Adrenal gland (tissue), 12 donors: ENCODE data around the gene CT83. TPM values are rescaled to one million over a fixed set of nuclear protein-coding genes. Genes with fewer than 3 reads are reported as not detected.

Experiments
- DNase-seq, 7 donors: peaks; one replicate each; pipeline ENCODE4 v3.0.0-alpha.2; 2019 to 2020
- H3K27ac ChIP-seq, 5 donors: fragments of 200-600 bp; sonication (generic) in 4 of 5; 1 replicate in 3 of 5; 2 replicates in 2 of 5; pipeline versions ENCODE4 v1.5.1 to v1.8.0; 2016 to 2020; ENCODE audit warnings: mild to moderate bottlenecking in 1 of 5
- H3K27me3 ChIP-seq: fragments of 200-600 bp; 2 replicates; pipeline ENCODE4 v1.8.0; 2021
- H3K36me3 ChIP-seq, 2 donors: fragments of 200-600 bp; replicated peaks in 1 of 2; 1 replicate in 1 of 2; 2 replicates in 1 of 2; pipeline versions ENCODE4 v1.5.1 to v1.8.0; 2018 to 2022
- H3K4me1 ChIP-seq, 2 donors: fragments of 200-600 bp; replicated peaks in 1 of 2; 1 replicate in 1 of 2; 2 replicates in 1 of 2; pipeline versions ENCODE4 v1.5.1 to v1.8.0; 2018 to 2021
- H3K4me3 ChIP-seq, 4 donors: fragments of 200-600 bp; sonication (generic) in 3 of 4; one replicate each; pipeline ENCODE4 v1.5.1; 2016 to 2018
- H3K9me3 ChIP-seq, 3 donors: fragments of 200-600 bp; sonication (generic) in 1 of 3; replicated peaks in 1 of 3; 1 replicate in 2 of 3; 2 replicates in 1 of 3; pipeline versions ENCODE4 v1.5.1 to v1.8.0; 2016 to 2021
- POLR2A ChIP-seq, 2 donors: fragments of 450-650 bp; IDR thresholded peaks; one replicate each; pipeline ENCODE4 v1.6.1; 2017; ENCODE audit warnings: antibody characterized with exemption in 2 of 2, mild to moderate bottlenecking in 2 of 2, moderate library complexity in 1 of 2
- WGBS, 4 donors: extraction: QIAGEN DNeasy Blood & Tissue Kit in 2 of 4; methylation state at CpG; one replicate each; pipeline versions ENCODE4 v1.1.5 to v1.1.7; 2013 to 2017; 5-methylcytosine and 5-hydroxymethylcytosine counted together
- intact Hi-C, 2 donors: fragments of 100-400 bp; cut with DNase I; formaldehyde crosslinking; loops; one replicate each; pipeline versions ENCODE4 v1.14.1 to v1.15.0; 2022 to 2023
- polyA plus RNA-seq, 3 donors: library from polyadenylated mRNA; stranded (reverse); fragments of 200-250 nt in 2 of 3; fragments of 350-450 nt in 1 of 3; fragmentation: Illumina TruSeq in 1 of 3; extraction: RNeasy Lipid Tissue Mini Kit (QIAGEN cat#74804) in 1 of 3; gene quantifications; one replicate each; pipeline ENCODE4 v1.2.3, GENCODE V29; 2013 to 2014
- total RNA-seq, 9 donors: library from RNA; depleted of rRNA in 4 of 9; stranded (reverse); fragments of >200 nt in 4 of 9; fragments of 120-200 nt in 1 of 9; fragmentation: NEBNext Ultra II Directional in 1 of 9; extraction: Animal tissue kit (Norgen Biotek cat#: 25700) in 1 of 9; gene quantifications; one replicate each; pipeline versions ENCODE4 v1.1.0 to v1.2.4, GENCODE V29; 2013 to 2023
- TF ChIP-seq, protein P1 (sequence below), 6 experiments: fragments of 450-650 bp in 4 of 6; fragments of 200-600 bp in 2 of 6; sonication (generic) in 1 of 6; IDR thresholded peaks; 1 replicate in 5 of 6; 2 replicates in 1 of 6; pipeline versions ENCODE4 v1.5.1 to v1.8.0; 2016 to 2021; ENCODE audit warnings: antibody characterized with exemption in 6 of 6, mild to moderate bottlenecking in 2 of 6, moderate library complexity in 1 of 6
- donor health status: healthy with polysubstance abuse.
- donor health status: Bipolar disorder and iron deficiency.
- donor health status: DM: yes; HTN: yes; CAD: no.
- donor health status: DM: no; HTN: no; CAD: no.
- donor health status: DM: no; HTN: no; CAD: no.
- donor health status: DM: yes; HTN: yes; CAD: no.

Gene CT83
- total and polyA plus RNA-seq, 12 donors, result not detected

DNA sequence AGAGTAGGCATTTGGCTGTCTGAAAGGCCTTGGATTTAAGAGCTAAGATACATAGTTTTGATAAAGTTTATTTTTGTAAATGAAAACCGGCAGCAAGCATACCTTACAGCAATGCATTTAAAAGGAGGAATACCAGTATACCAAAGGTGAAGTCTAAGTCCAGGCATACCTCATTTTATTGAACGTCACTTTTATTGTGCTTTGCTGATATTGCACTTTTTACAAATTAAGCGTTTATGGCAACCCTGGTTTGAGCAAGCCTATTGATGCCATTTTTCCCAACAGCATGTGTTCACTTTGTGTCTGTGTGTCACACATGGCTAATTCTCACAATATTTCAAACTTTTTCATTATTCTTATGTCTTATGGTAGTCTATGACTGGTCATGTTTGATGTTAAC, 34.8 kb downstream of the CT83 start:
- Histone ChIP-seq H3K9me3 (no peaks in the 10 kb centered on the region), H3K4me1 (no peaks in the 10 kb centered on the region), H3K36me3 (no peaks in the 10 kb centered on the region), H3K27me3 (peaks cover 3% of the 10 kb centered on the region), H3K4me3 (no peak overlapping the region), H3K27ac (no peak overlapping the region)
- WGBS, 4 donors, result 68 to 81% (median 69%) methylated on average over 3 of the region's 3 CpGs
- DNase-seq, result no peak
- intact Hi-C loops, result no loop called here
- TF ChIP-seq POLR2A (IDR thresholded peaks at IDR 0.05), result no peak
- TF ChIP-seq, protein P1, sequence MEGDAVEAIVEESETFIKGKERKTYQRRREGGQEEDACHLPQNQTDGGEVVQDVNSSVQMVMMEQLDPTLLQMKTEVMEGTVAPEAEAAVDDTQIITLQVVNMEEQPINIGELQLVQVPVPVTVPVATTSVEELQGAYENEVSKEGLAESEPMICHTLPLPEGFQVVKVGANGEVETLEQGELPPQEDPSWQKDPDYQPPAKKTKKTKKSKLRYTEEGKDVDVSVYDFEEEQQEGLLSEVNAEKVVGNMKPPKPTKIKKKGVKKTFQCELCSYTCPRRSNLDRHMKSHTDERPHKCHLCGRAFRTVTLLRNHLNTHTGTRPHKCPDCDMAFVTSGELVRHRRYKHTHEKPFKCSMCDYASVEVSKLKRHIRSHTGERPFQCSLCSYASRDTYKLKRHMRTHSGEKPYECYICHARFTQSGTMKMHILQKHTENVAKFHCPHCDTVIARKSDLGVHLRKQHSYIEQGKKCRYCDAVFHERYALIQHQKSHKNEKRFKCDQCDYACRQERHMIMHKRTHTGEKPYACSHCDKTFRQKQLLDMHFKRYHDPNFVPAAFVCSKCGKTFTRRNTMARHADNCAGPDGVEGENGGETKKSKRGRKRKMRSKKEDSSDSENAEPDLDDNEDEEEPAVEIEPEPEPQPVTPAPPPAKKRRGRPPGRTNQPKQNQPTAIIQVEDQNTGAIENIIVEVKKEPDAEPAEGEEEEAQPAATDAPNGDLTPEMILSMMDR (IDR thresholded peaks at IDR 0.05), result no peak

DNA sequence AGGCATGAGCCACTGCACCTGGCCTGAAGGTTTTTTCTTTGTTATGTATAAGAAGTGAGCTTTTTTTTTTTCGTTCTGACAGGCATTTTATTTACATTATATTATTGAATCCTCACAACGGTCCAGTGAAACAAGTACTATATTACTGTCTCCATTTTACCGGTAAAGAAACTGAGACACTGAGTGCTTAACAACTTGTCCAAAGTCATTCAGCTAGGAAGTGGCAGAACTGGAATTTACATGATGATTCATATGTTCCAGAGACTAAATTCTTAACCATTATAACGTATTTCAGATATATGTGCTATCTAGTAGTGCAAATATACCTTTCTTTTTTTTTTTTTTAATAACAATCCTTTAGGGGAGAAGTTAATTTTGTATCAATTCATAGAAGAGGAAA, 44.8 kb downstream of the CT83 start:
- intact Hi-C loops, result no loop called here
- Histone ChIP-seq H3K27me3 (peaks cover 8% of the 10 kb centered on the region), H3K4me1 (no peaks in the 10 kb centered on the region), H3K4me3 (no peak overlapping the region), H3K27ac (no peak overlapping the region), H3K36me3 (no peaks in the 10 kb centered on the region), H3K9me3 (no peaks in the 10 kb centered on the region)
- TF ChIP-seq, protein P1 (IDR thresholded peaks at IDR 0.05), result no peak
- TF ChIP-seq POLR2A (IDR thresholded peaks at IDR 0.05), result no peak
- 51 to 64% (median 59%) methylated on average over 4 of the region's 4 CpGs for WGBS, 4 donors
- no peak for DNase-seq

DNA sequence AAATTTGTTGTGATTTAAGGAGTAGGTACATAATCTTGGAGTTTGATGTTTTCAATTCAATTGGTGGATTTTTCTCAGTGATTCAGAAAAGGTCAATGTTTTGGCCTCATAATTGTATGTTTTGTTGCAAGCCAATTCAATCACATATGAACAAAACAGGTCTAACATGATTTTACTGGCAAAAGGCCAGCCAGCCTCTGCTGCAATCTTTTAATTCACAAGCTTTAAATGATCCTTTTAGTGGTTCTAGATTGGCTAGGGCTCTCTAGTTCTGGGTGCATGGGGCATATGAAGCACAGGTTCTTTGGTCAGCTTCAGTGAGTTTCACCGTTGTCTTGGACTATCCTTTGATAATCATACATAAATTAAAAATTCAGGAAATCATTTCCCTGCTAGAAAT, 45.6 kb downstream of the CT83 start:
- H3K36me3 ChIP-seq, result no peaks in the 10 kb centered on the region
- H3K27me3 ChIP-seq, result peaks cover 14% of the 10 kb centered on the region
- no peak for DNase-seq
- WGBS, 4 donors, result 75 to 92% (median 78%) methylated on average over 1 of the region's 1 CpG
- H3K9me3 ChIP-seq, result no peaks in the 10 kb centered on the region
- no peaks in the 10 kb centered on the region for H3K4me1 ChIP-seq
- no peak for TF ChIP-seq POLR2A (IDR thresholded peaks at IDR 0.05)
- TF ChIP-seq, protein P1 (IDR thresholded peaks at IDR 0.05), result no peak
- intact Hi-C loops, result no loop called here
- H3K27ac ChIP-seq, result no peak overlapping the region
- H3K4me3 ChIP-seq, result no peak overlapping the region

DNA sequence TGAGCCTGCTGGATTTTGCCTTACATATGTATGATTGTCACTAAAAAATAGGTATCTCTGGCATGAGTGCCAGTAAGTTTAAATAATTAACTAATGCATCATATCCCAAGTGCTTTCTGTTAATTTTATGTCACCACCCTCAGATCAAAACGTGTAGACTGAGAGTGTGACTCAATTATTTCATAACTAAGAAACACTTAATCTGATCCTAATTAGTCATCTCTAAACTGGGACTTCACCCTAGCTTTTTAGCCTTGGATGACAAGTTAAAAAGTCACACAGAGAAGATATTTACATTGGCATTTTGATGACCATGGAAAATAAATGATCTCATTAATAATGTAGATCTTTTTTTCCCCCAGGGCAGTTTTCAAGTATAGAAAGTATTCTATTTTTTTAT, 49.5 kb downstream of the CT83 start:
- WGBS, 4 donors, result 3 to 18% (median 11%) methylated on average over 1 of the region's 1 CpG
- Histone ChIP-seq H3K9me3 (no peaks in the 10 kb centered on the region), H3K27me3 (peaks cover 11% of the 10 kb centered on the region), H3K4me3 (no peak overlapping the region), H3K36me3 (no peaks in the 10 kb centered on the region), H3K27ac (no peak overlapping the region), H3K4me1 (no peaks in the 10 kb centered on the region)
- DNase-seq, result no peak
- TF ChIP-seq, protein P1 (IDR thresholded peaks at IDR 0.05), result no peak
- TF ChIP-seq POLR2A (IDR thresholded peaks at IDR 0.05), result no peak
- intact Hi-C loops, result no loop called here

Other genes starting within 250 kb of the CT83 start
- gene SLC6A14, start 26.4 kb downstream of the CT83 start, total RNA-seq, result under 1 TPM in 1 of 9 donors, not detected in 8; 0.11 TPM
- gene SLC6A14, start 26.4 kb downstream of the CT83 start, polyA plus RNA-seq, result under 1 TPM in 1 of 3 donors, not detected in 2; 0.03 TPM